ENCODE measurements around the gene ARHGAP22. TPM values are rescaled to one million over a fixed set of nuclear protein-coding genes. Genes with fewer than 3 reads are reported as not detected.

ARHGAP22 gene
- total RNA-seq, 1 experiment from 2014 or later, result 255 TPM

DNA sequence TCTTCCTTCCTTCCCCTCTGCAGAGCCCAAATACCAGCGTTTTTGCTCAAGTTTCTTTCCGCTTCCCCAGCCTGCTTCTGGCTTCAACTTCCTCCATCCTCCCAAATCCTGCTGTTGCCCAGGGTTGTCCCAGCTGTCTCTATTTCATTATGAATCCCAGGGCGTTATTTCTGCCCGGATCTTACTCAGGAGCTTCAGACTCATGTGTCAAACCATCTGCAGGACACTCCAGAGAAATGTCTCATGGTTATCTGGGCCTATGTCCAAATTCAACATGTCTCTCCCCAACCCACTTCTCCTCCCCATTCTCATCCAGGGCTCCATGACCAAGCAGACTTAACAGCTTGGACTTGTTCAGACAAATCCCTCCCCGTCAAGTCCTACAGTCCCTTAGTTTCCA is 15.6 kb downstream of the ARHGAP22 start:
- DNase-seq (ENCODE audit: low read depth), result peak; percentile 99

DNA sequence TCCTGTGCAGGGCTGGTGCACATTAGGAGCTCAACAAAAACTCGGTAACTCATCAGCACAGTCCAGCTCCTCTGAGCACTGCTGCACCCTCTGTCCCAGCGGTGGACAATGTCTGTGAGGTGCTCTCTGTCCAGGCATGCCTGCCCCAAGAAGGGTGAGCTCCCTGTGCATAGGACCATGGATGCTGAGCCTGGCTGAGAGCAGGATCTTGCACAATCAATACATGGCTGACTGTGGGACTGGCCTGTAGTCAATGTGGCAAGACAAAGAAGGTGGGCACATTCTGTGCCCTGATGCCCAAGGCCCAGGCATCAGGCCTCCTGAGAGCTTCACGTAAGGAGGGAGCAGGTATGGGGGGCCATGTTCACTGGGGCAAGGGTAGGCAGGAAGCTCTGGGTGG is 17.1 kb downstream of the ARHGAP22 start:
- no peak for DNase-seq (ENCODE audit: low read depth)

DNA sequence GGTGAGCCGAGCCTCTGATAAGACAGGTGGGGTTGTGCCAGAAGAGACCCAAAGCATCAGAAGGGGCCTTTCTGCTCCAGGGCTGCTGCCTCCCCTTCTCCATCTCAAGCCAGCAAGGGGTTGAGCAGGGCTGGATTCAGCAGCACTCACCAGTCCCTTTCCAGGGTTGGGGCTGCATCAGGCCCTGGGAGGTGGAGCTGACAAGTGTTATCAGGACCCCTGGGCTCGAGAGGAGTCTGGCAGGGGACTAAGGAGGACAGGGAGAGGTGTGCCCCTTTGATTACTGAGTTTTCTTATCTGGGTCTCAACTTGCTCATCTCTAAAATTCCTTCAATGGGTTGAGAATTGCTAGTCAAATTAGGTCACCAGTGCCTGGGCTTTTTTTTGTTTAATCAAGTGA is 17.8 kb downstream of the ARHGAP22 start:
- no peak for DNase-seq (ENCODE audit: low read depth)

DNA sequence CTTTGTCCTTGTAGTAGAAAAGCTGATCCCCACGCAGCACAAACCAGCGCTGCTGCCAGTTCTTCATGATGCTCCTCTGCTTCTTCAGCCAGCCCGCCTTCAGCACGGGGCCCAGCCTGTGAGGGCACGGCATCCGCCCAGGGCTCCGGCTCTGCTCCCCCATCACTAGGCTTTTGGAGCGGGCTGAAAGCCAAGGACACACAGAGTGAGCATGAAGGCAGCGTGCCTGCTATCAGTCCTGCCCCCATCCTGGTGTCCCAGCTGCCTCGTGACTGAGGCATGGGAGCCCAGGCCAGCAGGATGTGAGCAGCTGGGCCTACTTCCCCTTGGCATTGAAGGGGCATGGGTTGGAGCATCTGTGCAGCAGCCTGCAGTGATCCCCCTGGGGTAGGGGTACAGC is 21.9 kb downstream of the ARHGAP22 start:
- no peak for DNase-seq (ENCODE audit: low read depth)

DNA sequence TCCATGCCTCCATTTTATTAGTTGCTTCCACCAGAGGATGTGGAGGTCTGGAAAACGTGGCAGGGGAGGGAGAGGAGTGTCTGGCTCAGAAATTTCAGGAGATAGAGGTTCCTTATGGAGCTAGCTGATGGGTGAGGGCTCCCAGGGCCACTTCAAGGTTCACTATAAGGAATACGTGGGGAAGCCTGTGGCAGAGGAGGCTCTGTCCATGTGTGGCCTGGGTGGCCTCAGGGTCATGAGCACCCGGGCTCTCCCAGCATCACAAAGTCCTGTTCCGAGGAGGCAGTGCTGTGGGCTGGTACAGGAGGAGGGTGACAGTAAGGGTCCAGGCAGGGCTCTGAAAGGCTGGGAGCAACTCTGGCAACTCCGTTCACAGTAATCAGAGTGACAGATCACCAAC is 24.6 kb downstream of the ARHGAP22 start:
- DNase-seq (ENCODE audit: low read depth), result no peak

DNA sequence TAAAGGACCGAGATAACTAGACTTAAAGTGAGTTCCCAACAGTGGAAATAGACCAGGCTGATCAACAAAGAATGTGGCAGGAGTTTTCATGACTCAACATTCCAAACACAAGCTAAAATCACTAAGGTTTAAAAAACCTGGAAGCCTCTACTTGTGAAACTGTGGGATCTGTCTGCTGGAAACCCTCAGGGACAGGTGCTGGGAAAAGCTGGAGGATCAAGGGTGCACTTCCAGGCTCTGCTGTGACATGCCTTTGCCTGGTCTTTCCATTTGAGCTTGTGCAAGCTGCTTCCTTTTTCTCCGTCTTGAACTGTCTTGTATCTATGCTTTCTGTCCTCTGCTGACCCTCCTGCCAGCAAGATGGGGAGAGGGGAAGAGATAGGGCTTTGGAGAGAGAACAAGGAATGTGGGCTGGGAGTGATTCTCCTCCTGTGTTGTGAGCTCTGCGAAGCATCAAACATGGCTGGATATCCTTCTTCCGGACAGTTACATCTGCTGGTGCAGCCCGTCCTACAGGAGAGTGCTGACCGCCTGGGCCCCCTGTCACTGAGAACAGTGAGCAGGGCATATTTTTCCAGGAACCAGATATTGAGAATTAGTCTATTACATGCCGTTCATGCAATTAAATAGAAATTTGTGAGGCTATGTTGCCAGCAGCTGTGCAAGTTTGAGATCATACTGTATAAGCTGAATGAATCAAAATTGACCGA is 25.5 kb downstream of the ARHGAP22 start:
- DNase-seq (ENCODE audit: low read depth), result peak; percentile 79

DNA sequence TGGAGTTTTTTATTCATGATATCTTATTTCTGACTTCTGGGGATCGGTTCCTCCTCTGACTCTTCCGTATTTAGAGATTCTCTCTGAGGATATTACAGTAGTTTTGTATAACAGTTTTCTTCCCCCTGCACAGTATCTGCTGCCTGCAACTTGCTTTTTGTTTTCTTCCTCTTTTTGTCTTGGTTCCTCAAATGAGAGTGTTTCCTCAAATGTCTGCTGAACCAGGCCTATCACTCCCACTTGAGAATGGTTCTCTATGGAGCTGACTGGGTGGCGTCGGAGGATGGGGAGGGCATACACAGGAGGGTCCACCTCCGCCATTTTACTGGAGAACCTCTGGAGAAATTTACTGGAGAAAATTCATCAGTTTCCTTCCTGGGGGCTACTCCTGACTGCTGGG is 27.7 kb downstream of the ARHGAP22 start:
- no peak for DNase-seq (ENCODE audit: low read depth)

DNA sequence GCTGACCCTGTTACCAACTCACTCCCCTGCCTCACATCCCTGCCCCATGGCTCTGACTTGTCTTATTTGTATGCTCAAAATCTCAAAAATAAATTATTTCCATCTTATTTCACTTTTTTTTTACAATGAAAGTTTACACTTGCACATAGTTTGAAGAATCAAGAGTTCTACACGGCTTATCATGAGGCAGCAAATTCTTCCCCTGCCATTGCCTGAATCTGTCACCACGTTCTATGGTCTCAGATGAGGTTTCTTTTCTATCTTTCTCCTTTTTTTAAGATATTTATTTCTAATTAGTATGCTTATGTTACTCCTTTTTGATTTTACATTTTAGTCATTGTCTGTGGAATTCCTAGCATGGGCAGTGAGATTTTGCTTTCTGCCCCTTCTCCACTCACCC is 28.4 kb downstream of the ARHGAP22 start:
- DNase-seq (ENCODE audit: low read depth), result no peak

DNA sequence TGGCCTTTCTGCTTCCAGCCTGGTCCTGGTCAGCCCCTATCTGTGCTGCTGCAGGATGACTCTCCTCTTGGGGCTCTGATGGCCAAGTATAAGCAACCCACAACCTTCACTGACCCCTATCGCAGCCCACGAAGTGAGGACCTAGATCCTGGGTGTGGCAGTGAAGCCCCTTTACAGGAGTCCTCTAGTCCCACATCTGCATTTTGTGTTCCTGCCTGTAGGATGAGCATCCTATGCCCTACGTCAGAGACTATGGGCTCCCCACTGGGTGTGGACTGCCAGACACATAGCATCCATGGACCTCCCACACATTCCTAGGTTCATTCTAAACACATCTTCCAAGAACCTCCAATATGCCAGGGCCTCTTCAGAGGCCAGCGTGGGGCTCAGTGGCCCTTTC is 29.0 kb downstream of the ARHGAP22 start:
- no peak for DNase-seq (ENCODE audit: low read depth)

DNA sequence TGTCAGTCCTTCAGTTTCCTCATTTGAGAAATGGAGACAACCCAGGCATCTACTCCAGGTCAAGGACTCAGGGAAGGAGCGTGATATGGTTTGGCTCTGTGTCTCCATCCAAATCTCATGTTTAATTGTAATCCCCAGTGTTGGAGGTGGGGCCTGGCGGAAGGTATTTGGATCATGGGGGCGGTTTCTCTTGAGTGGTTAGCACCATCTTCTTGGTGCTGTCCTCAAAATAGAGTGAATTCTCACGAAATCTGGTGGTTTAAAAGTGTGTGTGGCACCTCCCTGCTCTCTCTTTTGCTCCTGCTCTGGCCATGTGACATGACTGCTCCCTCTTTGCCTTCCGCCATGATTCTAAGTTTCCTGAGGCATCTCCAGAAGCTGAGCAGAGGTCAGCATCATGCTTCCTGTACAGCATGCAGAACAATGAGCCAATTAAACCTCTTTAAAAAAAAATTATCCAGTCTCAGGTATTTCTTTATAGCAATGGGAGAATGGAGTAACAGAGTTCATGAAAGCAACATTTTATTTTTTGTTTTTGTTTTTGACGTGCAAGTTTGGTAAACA is 30.0 kb downstream of the ARHGAP22 start:
- DNase-seq (ENCODE audit: low read depth), result no peak

DNA sequence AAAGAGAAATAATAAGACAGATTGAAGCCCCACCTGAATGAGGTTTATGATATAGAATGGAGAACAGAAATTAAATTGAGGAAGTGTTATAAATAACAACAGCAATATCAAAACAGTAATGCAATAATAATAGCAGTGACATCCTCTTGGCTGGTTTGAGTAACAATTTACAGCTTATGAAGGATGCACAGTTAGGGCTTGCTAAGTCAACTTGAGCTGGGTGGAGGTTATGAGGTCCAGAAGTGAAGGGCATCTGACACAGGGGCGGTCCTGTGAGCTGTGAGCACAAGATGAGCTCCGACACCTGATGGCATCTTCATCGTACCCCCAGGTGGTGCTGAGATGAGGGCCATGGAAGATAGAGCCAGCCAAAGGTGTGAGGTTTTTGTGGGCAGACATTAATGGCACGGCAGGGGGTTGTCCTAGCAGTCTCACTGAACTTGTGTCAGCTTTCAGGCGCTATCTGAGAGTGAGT is 30.5 kb downstream of the ARHGAP22 start:
- no peak for DNase-seq (ENCODE audit: low read depth)

DNA sequence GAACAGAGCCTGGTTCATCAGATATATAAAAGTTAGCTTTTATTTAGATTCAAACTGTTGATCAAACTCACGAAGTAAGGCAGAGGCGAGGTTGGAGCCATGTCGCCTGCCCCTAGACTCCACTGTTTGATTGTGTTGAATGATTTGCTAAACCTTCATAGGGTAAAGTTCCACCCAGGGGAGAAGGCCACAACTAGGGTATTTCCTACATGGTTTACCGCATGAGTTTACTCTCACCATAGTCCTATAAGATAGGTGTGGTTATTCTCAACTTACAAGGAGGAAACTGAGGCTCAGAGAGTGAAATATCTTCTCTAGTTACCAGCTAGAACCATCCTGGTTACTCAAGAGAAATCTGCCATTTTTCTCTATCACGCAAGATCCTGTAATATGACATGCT is 31.8 kb downstream of the ARHGAP22 start:
- DNase-seq (ENCODE audit: low read depth), result no peak

DNA sequence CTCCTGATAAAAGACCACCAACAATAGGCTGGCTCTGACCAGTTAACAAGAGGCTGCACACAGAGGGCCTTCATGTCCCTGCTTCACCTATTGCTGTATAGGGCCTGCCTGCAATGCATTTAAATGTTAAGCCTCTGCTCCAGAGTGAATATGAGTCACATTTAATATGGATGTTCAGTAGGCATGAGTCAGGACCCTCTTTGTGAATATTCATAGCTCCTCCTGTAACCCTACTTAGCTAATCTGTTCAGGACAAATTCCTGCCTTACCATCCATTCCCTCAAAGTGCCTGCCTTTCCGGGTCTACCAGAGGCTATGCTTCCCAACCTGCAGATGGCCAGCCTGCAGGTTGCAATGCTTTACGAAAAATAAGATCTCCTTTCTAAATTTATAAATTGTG is 32.5 kb downstream of the ARHGAP22 start:
- DNase-seq (ENCODE audit: low read depth), result peak; percentile 63

DNA sequence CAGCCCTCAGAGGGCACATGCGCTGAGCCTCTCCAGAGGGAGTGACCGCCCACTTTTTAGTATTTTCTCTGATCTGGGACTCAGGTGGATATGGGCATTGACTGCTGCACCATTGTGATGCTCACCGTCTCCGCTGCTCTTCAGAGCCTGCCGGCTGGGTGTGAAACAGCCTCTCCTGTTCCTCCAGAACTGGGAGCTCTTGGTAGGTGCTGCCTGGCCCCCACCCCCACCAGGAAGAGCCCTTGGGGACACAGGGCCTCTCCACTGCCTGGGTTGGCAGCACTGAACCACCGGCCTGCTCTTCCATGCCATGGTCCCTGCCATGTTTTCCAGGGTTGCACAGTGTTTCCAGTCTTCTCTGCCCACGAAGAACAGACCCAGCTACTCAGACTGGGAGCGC is 36.3 kb downstream of the ARHGAP22 start:
- DNase-seq (ENCODE audit: low read depth), result no peak

DNA sequence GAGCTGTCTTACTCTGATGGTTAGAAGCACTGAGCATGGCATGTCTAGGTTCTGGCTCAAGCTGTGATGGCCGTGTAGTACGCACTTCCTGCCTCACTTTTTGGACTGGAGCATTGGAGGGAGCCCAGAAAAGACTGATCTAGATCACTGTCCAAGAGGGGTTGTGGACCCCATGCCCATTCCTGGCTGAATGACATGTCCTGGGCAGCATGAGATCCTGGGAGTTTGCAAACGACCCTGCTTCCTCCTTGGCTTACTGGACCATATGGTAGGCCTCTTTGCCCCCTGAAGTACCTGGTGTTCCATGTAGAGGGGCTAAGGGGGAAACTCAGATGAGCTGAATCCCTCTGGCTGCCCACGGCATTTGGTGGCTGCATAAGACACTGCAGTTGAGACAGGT is 36.7 kb downstream of the ARHGAP22 start:
- no peak for DNase-seq (ENCODE audit: low read depth)

DNA sequence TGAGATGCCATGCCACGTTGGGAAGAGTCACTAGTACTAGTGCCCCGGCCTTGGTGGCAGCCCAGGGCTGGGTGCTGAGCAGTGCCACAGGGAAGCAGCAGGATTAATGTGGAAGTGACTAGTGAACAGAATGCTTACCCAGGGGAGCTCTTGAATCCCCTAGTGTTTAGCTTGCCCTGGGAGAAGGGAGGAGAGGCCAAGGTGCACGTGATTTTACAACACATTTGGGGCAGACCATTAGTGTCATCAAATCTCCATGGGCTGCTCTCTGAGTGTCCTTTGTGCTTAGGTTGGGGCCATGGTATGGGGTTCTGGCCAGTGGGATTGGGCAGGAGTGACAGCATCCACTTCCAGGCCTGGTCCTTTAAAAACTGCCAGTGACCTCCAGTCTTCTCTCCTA is 37.5 kb downstream of the ARHGAP22 start:
- no peak for DNase-seq (ENCODE audit: low read depth)

DNA sequence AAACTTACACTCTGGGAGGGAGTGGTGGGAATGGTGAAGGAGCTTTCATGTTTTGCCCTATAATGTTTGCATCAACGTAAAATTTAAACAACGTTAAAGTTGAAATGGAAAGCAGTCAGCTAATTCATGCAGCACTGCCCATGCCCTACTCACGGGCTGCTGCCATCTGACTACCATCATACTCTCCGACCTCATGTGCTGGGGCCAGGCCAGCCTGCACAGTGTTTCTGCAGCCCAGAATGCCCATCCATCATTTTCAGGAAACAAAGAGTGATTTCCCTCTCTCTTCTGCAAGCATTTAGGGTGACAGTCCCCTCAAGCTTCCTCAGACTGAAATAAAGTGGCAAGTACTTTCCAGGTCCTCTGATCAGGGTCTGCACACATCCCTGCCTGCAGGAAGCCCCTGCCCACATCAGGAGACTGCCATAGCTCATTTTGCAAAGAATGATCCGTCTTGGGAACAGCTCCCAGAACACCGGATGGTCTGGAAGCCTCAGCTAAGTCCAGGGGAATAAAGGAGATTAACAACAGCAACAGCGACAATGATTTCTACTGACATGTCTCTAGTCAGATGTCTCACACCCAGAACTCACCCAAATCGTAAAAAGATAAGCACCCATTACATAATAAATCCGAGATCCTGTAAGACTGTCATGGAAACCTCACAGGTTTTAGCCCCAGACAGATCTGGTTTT is 40.3 kb downstream of the ARHGAP22 start:
- DNase-seq (ENCODE audit: low read depth), result no peak

DNA sequence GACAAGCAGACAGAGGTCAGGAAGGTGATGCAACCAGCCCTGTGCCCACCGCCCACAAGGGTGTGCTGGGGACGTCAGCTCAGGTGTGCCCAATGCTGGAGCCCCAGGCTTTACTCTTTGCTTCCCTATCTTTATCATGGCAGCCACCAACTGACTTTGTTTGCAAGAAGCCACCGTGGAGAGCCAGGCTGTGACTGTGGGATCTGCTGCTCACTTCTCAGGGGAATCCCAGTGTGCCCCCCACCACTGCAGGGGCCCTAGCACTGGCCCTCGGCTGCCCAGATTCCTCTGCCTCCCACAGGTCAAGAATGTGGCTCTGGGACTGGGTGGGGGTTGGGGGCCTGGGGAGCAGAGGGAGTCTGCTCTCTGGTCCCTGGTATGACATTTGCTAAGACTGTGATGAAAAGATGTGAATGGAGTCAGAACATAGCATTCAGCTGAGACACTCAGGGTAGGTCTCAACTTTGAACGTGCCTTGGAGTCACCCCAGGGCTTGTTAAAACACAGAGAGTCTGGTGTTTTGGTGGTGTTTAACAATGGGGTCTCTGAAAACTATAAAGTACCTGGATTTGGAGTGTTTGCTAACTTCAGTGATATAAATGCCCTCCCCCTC is 47.3 kb downstream of the ARHGAP22 start:
- no peak for DNase-seq (ENCODE audit: low read depth)

DNA sequence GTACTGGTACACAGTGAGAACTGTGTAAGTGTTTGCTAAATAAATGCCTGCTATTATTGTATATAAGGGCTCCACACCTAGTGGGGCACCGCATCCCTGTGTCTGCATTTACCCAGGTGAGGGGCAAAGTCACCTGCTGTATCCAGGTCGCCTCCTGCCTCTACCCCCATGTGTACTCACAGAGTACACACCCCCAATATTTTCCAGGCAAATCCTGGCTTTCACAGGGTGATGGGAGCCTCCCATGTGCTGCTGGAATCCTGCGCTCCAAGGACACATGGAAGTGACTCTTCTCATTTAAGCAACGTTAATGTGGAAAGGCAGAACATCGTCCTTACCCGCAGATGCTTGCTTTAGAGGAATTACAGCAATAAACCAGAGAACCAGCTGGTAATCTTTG is 48.2 kb downstream of the ARHGAP22 start:
- DNase-seq (ENCODE audit: low read depth), result no peak

DNA sequence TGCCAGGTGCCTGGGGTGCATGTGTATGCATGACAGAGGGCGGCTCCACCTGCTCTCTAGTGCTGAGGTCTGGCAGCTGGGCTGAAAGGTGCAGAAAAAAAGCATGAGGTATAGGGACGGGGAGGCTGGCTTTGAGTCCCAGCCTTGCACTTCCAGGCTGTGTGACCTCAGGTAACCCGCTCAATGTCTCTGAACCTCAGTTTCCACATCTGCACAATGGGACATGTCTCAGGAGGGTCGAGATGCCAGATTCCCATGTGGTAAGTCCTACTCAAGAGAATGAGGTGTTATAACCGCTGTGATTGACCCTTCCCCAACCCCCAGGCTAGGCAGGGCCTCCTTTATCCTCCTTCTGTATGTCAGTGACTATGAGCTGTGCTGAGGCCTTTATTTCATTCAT is 48.8 kb downstream of the ARHGAP22 start:
- DNase-seq (ENCODE audit: low read depth), result no peak

DNA sequence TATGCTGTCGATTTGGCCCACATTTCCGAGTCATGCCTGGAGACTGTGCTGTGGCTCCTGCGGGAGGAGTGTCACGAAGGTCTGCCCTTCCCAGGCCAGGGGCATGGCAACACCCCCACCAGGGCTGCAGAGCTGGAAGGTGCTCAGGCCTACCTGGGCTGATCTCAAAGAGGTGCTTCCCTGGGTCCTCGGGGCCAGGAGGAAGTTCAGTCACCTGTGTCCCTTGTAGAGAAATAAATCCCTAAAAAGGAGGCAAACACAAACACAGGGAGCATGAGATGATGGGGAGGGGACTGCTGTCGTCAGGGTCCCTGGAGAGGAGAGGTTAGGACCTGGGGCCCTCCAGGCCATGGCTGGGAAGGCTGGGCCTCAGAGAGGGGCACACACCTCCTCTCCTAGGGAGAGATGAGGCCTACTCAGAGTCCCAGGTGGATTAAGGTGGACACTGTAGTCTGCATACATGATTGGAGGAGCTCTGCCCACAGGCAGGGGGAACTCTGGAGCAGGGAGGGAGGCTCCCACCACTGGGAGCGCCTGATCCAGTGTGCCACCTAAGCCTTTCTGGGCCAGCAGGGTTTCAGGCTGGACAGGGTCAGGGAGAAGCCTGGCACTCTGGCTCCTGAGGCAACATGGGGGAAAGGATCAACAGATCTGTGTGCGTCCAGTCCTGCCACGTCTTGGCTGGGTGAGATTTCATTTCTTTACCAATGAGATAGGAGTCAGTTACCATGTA is 49.4 kb downstream of the ARHGAP22 start:
- no peak for DNase-seq (ENCODE audit: low read depth)

DNA sequence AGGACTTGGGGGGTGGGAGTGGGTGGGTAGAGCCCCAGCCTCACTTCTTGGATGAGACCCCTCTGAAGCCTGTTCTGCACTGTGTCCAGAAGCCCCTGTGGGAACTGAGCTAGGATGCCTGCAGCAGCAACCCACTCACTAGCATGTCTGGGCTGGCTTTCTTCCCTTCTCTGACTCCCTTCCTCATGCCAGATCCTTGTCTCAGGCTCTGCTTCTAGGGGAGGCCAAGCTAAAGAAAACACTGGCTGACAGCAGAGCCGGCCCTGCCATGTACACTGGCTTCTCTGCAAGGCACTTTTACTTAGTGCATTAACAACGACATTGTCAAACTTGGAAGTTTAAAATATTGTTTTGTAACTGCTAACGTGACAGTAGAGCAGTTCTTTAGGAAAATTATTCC is 50.2 kb downstream of the ARHGAP22 start:
- no peak for DNase-seq (ENCODE audit: low read depth)
